ENCODE results near the gene RAB3GAP2.
"Not testable (repeated sequence)": the region's sequence is repeated elsewhere in the genome, so short reads cannot be mapped to it uniquely, and the experiment has no call there.

RAB3GAP2 gene

DNA sequence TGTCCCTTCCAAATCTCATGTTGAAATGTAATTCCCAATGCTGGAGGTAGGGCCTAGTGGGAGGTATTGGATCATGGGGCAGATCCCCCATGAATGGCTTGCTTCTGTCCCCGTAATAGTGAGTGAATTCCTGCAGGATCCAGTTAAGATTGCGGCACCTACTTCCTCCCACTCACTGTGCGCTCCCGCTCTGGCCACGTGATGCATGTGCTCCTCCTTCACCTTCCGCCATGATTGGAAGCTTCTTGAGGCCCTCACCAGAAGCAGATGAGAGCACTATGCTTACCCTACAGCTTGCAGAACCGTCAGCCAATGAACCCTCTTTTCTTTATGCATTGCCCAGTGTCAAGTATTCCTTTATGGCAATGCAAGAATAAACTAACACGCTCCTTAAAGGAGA lies 14.9 kb upstream of the RAB3GAP2 start:
- DNase-seq: no peak

DNA sequence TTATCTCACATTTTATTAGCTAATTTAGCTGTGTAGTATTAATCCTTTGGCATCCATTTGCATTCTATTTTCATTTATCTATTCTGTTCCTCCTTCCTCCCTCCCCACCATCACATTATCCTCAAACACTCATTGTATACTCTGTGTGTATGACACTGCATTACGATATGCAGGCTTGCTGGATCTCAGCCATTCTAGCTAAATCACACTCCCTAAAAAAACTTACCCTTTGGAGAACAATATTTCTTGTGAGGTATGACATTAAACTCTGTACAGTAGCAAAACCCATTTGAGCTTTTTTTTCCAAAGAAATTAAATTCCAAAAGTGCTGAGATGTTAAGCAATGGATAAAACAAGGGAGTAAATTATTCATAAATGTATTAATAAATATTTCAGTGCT lies 11.4 kb upstream of the RAB3GAP2 start:
- DNase-seq: no peak

DNA sequence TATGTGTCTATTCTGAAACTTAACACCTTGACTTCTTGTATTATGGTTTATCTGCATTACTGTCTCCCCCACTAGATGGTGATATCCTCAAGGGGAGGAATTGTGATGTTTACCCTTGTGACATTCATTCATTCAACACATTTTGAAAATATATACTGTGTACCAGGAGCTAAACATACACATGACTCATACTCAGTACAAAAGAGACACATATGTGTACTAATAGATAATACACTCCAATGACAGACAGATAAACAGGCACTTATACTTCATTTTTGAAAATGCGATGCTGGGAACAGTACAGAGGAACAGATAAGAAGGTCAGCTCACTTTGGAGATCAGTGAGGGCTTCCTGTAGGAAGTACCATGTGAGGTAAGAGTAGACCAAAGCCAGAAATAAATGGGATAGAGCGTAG lies 8.9 kb upstream of the RAB3GAP2 start:
- no peak for DNase-seq

DNA sequence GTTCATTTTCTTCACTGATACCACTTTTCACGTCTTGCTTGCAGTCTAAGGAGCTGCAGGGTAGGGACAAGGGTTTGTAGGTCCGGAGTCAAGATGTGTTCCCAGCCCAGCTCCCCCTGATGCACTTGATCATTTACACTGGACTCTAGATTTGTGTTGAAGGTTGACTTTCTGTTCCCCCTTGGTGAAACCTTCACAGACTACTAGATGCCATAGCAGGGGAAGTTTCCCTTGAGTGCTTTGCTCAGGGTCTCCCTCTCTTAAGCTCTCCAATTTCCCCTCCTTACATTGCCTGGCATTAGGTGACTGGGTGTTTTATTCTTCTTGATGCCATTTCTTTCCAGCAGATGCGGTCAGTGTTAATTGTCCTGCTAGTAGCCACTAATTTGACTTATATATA lies 8.0 kb upstream of the RAB3GAP2 start:
- no peak for DNase-seq

GRCh38 chr1:220278991-220279390 lies 6.7 kb upstream of the RAB3GAP2 start:
- no peak for DNase-seq

GRCh38 chr1:220275430-220275829 lies 3.2 kb upstream of the RAB3GAP2 start:
- no peak for DNase-seq

DNA sequence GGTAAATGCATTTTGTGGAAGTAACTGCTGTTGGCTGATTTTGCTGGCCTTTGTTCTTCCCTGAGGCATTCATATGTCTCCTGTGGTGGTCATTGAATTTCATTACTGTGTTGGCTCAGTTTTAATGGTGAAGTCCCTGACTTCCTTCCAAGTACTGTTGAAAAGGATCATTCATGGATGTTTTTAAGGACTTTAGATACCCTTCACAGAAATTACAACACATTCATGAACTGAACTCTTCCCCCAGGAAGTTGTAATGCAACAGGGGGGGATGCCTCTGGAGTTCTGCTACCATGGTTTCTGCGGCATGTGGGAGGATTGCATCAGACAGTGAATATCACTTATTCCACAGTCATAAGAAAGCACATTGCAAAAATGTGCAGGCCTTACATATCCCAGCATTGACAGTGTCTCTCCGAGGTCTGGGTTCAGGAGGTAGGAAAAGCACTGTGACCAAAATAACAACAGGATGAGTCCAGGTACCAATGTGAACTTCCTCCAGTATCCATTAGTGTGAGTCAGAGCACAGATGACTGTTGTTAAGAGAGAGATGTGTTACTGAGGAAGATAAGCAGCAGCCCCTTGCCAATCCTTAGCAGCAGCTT lies 2.1 kb upstream of the RAB3GAP2 start:
- DNase-seq: peak; percentile 83

DNA sequence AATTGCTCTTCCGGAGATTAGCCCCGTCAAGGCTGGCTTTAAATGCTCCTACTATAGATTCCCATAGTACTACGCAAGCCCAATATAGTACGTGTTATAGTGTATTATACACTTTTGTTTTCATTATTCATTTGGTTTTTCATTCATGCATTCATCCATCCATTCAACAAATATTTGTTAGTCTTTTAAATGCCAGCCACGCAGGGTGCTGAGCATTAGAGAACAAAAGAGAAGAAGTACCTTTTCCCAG lies 513 bp upstream of the RAB3GAP2 start:
- DNase-seq: no peak

- DNase-seq: no peak
These were observed 577 bp downstream of the RAB3GAP2 start for GRCh38 chr1:220271706-220272046.

DNA sequence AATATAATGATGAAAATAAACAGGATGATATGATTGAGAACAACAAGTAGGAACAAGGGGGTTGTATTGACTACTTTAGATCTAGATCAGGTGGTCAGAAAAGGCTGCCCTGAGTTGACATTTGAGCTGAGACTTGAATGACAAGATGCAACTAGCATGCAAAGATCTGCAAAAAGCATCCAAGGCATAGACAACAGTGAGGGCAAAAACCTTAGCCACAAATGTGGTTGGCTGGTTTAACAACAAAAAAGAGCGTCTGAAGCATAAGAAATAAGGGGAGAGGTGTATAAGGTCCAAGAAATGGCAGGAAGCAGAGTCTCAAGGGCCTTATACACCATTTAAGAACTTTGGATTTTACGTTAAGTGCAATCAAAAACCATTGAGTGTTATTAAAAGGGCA lies 3.2 kb downstream of the RAB3GAP2 start:
- DNase-seq: no peak

DNA sequence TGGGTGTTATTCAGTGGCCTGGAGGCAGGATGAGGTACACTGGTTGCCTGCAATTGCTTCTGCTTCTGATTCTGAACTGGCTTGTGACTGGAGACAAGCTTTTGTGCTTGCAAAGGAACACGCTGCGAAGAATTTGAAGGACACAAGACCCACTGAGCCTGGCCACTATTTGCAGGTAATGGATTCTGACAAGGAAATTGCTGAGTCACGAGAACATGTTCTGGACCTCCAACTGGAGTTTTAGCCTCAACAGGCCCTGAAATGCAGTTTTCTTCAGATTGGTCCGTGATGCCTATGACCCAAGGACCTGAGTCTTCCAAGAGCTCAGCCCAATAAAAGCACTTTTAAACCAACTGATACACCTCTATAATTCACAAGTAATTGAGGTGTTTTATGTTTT lies 4.6 kb downstream of the RAB3GAP2 start:
- no peak for DNase-seq

GRCh38 chr1:220260228-220260627 lies 12.0 kb downstream of the RAB3GAP2 start:
- DNase-seq: not testable (repeated sequence)

GRCh38 chr1:220259756-220260155 lies 12.5 kb downstream of the RAB3GAP2 start:
- not testable (repeated sequence) for DNase-seq

DNA sequence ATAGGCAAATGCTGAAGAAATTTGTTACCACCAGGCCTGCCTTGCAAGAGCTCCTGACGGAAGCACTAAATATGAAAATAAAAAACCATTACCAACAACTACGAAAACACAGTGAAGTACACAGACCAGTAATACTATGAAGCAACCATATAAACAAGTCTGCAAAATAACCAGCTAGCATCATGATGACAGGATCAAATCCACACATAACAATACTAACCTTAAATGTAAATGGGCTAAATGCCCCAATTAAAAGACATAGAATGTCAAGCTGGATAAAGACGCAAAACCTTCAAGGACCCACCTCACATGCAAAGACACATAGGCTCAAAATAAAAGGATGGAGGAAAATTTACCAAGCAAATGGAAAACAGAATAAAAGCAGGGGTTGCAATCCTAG lies 16.1 kb downstream of the RAB3GAP2 start:
- not testable (repeated sequence) for DNase-seq

DNA sequence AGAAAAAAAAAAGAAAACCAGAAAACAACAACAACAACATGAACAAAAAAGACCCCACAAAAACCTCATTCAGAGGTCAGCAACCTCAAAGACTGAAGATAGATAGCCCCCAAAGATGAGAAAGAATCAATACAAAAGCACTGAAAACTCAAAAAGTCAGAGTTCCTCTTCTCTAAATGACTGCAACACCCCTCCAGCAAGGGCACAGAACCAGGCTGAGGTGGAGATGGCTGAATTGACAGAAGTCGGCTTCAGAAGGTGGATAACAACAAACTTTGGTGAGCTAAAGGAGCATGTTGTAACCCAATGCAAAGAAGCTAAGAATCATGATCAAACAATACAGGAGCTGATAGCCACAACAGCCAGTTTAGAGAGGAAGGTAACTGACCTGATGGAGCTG lies 17.0 kb downstream of the RAB3GAP2 start:
- DNase-seq: no peak

GRCh38 chr1:220253290-220253689 lies 19.0 kb downstream of the RAB3GAP2 start:
- DNase-seq: not testable (repeated sequence)

DNA sequence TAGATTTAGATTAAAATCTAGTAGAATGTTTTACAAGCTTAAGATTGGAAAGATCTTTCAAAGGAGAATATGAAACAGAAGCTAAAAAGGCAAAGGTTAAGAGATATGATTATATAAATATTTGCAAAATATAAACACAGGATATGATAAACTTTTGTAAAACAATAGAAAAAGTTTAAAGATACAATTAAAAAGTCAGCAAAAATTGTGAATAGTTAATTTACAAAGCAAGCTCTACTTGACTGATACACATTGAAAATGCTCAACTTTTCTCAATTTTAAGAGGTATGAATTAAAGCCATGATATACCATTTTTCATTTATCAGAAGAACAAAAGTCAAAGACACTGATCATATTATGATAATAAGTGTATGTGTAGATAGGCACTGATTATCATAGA lies 21.0 kb downstream of the RAB3GAP2 start:
- DNase-seq: no peak

DNA sequence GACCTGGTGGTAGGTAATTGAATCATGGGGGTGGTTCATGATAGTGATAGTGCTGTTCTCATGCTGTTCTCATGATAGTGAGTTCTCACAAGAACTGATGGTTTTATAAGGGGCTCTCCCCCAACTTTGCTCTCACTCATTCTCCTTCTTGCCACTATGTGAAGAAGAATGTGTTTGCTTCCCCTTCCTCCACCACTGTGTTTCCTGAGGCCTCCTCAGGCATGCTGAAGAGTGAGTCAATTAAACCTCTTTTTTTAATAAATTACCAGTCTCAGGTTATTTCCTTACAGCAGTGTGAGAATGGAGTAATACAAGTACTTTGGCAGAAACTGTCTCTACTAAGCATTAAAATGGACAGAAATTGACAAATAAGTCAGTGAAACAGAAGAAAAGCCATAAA lies 21.6 kb downstream of the RAB3GAP2 start:
- DNase-seq: no peak

DNA sequence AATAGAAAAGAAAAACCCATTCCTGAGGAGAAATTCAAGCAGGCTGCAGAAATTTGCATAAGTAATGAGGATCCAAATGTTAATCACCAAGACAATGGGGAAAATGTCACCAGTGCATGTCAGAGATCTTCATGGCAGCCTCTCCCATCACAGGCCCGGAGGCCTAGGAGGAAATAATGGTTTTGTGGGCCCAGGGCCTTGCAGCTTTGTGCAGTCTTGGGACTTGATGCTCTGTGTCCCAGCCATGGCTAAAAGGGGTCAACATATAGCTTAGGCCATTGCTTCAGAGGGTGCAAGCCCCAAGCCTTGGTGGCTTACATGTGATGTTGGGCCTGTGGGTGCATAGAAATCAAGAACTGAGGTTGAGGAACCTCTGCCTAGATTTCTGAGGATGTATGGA lies 22.7 kb downstream of the RAB3GAP2 start:
- no peak for DNase-seq

DNA sequence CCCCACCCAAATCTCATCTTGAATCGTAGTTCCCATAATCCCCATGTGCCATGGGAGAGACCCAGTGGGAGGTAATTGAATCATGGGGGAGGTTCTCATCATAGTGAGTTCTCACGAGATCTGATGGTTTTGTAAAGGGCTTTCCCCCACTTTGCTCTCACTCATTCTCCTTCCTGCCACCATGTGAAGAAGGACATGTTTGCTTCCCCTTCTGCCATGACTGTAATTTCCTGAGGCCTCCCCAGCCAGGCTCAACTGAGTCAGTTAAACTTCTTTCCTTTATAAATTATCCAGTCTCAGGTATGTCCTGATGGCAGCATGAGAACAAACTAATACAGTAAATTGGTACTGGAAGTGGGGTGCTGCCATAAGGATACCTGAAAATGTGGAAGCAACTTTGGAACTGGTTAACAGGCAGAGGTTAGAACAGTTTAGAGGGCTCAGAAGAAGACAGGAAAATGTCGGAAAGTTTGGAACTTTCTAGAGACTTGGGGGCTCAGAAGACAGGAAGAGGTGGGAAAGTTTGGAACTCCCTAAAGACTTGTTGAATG lies 23.5 kb downstream of the RAB3GAP2 start:
- not testable (repeated sequence) for DNase-seq

- not testable (repeated sequence) for DNase-seq
These were observed 26.4 kb downstream of the RAB3GAP2 start for GRCh38 chr1:220245900-220246299.

- DNase-seq: no peak
These were observed 28.3 kb downstream of the RAB3GAP2 start for GRCh38 chr1:220243947-220244346.

DNA sequence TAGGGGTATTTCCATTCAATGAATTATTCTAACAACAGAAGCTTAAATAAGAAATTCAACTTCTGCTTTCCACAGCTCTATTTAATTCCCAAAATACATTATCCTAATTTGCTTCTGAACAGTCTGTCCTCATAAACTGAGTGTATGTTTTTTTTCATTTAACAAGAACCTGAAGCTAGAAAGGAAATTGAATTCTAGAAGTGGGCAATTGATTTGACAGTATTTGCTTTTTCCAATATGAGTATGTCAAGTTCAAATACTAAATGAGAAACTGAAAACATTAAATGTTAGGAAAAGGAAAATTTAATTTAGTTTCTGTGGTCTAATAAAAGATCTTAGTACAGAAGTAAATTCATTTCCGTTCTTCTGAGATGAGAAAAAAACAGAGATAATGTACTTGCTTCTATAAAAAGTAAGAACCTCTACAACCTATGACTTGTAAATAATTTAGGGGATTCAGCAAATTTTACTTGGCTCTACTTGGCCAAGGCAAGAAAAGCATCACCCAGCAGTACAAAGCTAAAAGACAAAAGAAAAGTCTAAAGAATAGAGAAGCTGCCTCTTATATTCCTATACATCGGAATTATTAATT lies 31.1 kb downstream of the RAB3GAP2 start:
- DNase-seq: no peak

DNA sequence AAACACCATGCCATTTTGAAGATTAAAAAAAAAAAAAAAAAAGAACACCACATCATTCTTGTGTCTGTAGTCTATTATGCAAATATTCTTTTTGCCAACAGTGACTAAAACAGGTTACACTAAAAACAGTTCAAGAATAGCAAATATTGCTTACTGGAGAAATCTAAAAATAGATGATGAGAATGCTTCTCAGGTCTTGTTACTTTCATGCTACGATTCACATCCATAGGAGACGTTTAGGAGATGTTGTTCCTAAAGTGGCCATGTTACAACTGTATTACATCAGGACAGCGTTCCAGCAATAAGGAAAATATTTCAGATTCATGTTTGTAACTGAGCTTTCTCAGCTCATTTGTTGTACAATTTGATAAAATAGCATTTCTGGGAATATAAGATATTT lies 32.3 kb downstream of the RAB3GAP2 start:
- DNase-seq: no peak

GRCh38 chr1:220239213-220239612 lies 33.0 kb downstream of the RAB3GAP2 start:
- DNase-seq: no peak
